DOHH2 (cell line): Measurements from ENCODE around the gene CPNE6.

ENCODE experiments used
- H3F3A ChIP-seq: fragments of 200-600 bp; sonication (generic), shearing (Covaris generic); 2 replicates; pipeline ENCODE4 v1.6.0; 2016; ENCODE audit warnings: antibody characterized with exemption, mild to moderate bottlenecking; ENCODE audit not compliant: control insufficient read depth, insufficient read depth
- H3K27ac ChIP-seq: fragments of 200-600 bp; sonication (generic); 2 replicates; pipeline ENCODE4 v1.5.1; 2014; ENCODE audit warnings: low read depth, mild to moderate bottlenecking, low read length, moderate library complexity
- H3K27me3 ChIP-seq: fragments of 200-600 bp; sonication (generic); 2 replicates; pipeline ENCODE4 v1.6.1; 2014; ENCODE audit warnings: mild to moderate bottlenecking, low read length, mixed read lengths; ENCODE audit not compliant: control insufficient read depth
- H3K36me3 ChIP-seq: fragments of 200-600 bp; sonication (generic); 2 replicates; pipeline ENCODE4 v1.6.1; 2014; ENCODE audit warnings: mild to moderate bottlenecking, low read length, moderate library complexity, mixed read lengths; ENCODE audit not compliant: control insufficient read depth
- H3K4me1 ChIP-seq: fragments of 200-600 bp; sonication (generic); 2 replicates; pipeline ENCODE4 v1.6.1; 2014; ENCODE audit warnings: mild to moderate bottlenecking, low read length, mixed read lengths; ENCODE audit not compliant: control insufficient read depth
- H3K4me2 ChIP-seq: fragments of 200-600 bp; sonication (generic); 2 replicates; pipeline ENCODE4 v1.6.0; 2014; ENCODE audit warnings: mild to moderate bottlenecking, low read length, moderate library complexity
- H3K4me3 ChIP-seq: fragments of 200-600 bp; sonication (generic); 2 replicates; pipeline ENCODE4 v1.5.1; 2014; ENCODE audit warnings: mild to moderate bottlenecking, low read length, mixed read lengths
- H3K79me2 ChIP-seq: fragments of 200-600 bp; sonication (generic); 2 replicates; pipeline ENCODE4 v1.6.1; 2014; ENCODE audit warnings: mild to moderate bottlenecking, low read length, mixed read lengths; ENCODE audit not compliant: control insufficient read depth
- H3K9me2 ChIP-seq: fragments of 200-600 bp; sonication (generic); replicated peaks from 2 replicates; pipeline ENCODE4 v1.6.1; 2014; ENCODE audit warnings: mild to moderate bottlenecking, low read length, mixed read lengths; ENCODE audit not compliant: control insufficient read depth
- H3K9me3 ChIP-seq: fragments of 200-600 bp; sonication (generic); 2 replicates; pipeline ENCODE4 v1.6.1; 2014; ENCODE audit warnings: antibody characterized with exemption, low read length, mixed read lengths; ENCODE audit not compliant: control insufficient read depth, insufficient read depth
- H4K20me1 ChIP-seq: fragments of 200-600 bp; sonication (generic); 2 replicates; pipeline ENCODE4 v1.6.0; 2014; ENCODE audit warnings: low read depth, mild to moderate bottlenecking, antibody characterized with exemption, low read length, moderate library complexity; ENCODE audit not compliant: control insufficient read depth, insufficient read depth
- CTCF ChIP-seq: fragments of 200-600 bp; sonication (generic); IDR thresholded peaks from one replicate; pipeline ENCODE4 v1.5.1; 2014; ENCODE audit warnings: antibody characterized with exemption, mild to moderate bottlenecking, low read depth, low read length; ENCODE audit not compliant: poor library complexity, severe bottlenecking
- EZH2phosphoT487 ChIP-seq: fragments of 200-600 bp; sonication (generic); IDR thresholded peaks from 2 replicates; pipeline ENCODE4 v1.6.1; 2017; ENCODE audit warnings: borderline replicate concordance, mild to moderate bottlenecking, antibody characterized with exemption, low read length, moderate library complexity, mixed read lengths

The CPNE6 gene

GRCh38 chr14:24074625-24075484, 3.5 kb downstream of the CPNE6 start:
- H3K79me2 ChIP-seq = no peaks in the 10 kb centered on the region
- H3K4me3 ChIP-seq = no peak overlapping the region
- H3K4me2 ChIP-seq = peak overlapping the region; percentile 24; the same call in 1 of the 2 replicates
- H3K27ac ChIP-seq = no peak overlapping the region
- peaks cover 13% of the 10 kb centered on the region for H3K4me1 ChIP-seq
- TF ChIP-seq EZH2phosphoT487 (no peak), CTCF (no peak)
- no peaks in the 10 kb centered on the region for H3K9me2 ChIP-seq
- no peaks in the 10 kb centered on the region for H4K20me1 ChIP-seq
- H3K9me3 ChIP-seq = no peaks in the 10 kb centered on the region
- no peaks in the 10 kb centered on the region for H3K27me3 ChIP-seq
- no peaks in the 10 kb centered on the region for H3K36me3 ChIP-seq
- no peaks in the 10 kb centered on the region for H3F3A ChIP-seq

GRCh38 chr14:24075485-24076301, 4.3 kb downstream of the CPNE6 start:
- Histone ChIP-seq H3K4me3 (no peak overlapping the region), H3K9me2 (no peaks in the 10 kb centered on the region), H3K9me3 (no peaks in the 10 kb centered on the region), H3K27ac (no peak overlapping the region), H3K4me1 (peaks cover 22% of the 10 kb centered on the region), H3F3A (no peaks in the 10 kb centered on the region), H4K20me1 (no peaks in the 10 kb centered on the region), H3K27me3 (no peaks in the 10 kb centered on the region), H3K4me2 (peak overlapping the region; percentile 24; the same call in 1 of the 2 replicates), H3K79me2 (no peaks in the 10 kb centered on the region), H3K36me3 (no peaks in the 10 kb centered on the region)
- TF ChIP-seq EZH2phosphoT487 (no peak), CTCF (no peak)

- no peak overlapping the region for H3K4me2 ChIP-seq
These were observed 4.9 kb downstream of the CPNE6 start for GRCh38 chr14:24076302-24076601.

More at GRCh38 chr14:24076302-24076601, 4.9 kb downstream of the CPNE6 start:
- Histone ChIP-seq H4K20me1 (no peaks in the 10 kb centered on the region), H3K79me2 (no peaks in the 10 kb centered on the region), H3K27me3 (no peaks in the 10 kb centered on the region), H3K9me3 (no peaks in the 10 kb centered on the region), H3K36me3 (no peaks in the 10 kb centered on the region), H3K4me3 (no peak overlapping the region), H3F3A (no peaks in the 10 kb centered on the region), H3K4me1 (peaks cover 24% of the 10 kb centered on the region), H3K27ac (no peak overlapping the region), H3K9me2 (no peaks in the 10 kb centered on the region)
- TF ChIP-seq CTCF (no peak), EZH2phosphoT487 (no peak)
